Stomach smooth muscle (tissue), 2 donors: ENCODE measurements around the gene LRRTM2.

Experiments
- H3K27ac ChIP-seq: one replicate; pipeline ENCODE4 v1.7.0; 2013; ENCODE audit warnings: mild to moderate bottlenecking, low read length, inconsistent platforms
- H3K27me3 ChIP-seq, 2 donors: one replicate each; pipeline ENCODE4 v1.7.0; 2013; ENCODE audit warnings: low read length in 2 of 2; ENCODE audit not compliant: insufficient read depth in 2 of 2, control insufficient read depth in 1 of 2
- H3K36me3 ChIP-seq, 2 donors: one replicate each; pipeline ENCODE4 v1.7.0; 2013; ENCODE audit warnings: low read length in 2 of 2; ENCODE audit not compliant: control insufficient read depth in 2 of 2, insufficient read depth in 2 of 2
- H3K4me1 ChIP-seq: one replicate; pipeline ENCODE4 v1.7.0; 2013; ENCODE audit warnings: low read length; ENCODE audit not compliant: control insufficient read depth, insufficient read depth
- H3K4me3 ChIP-seq, 2 donors: one replicate each; pipeline ENCODE4 v1.7.0; 2013; ENCODE audit warnings: low read length in 2 of 2
- H3K9ac ChIP-seq, 2 donors: one replicate each; pipeline ENCODE4 v1.7.0; 2013; ENCODE audit warnings: low read length in 2 of 2, mild to moderate bottlenecking in 1 of 2
- H3K9me3 ChIP-seq, 2 donors: one replicate each; pipeline ENCODE4 v1.7.0; 2013; ENCODE audit warnings: low read length in 2 of 2; ENCODE audit not compliant: control insufficient read depth in 2 of 2
- donor health status: healthy.
- donor health status: Pancreatic carcinoma.

Gene LRRTM2

DNA sequence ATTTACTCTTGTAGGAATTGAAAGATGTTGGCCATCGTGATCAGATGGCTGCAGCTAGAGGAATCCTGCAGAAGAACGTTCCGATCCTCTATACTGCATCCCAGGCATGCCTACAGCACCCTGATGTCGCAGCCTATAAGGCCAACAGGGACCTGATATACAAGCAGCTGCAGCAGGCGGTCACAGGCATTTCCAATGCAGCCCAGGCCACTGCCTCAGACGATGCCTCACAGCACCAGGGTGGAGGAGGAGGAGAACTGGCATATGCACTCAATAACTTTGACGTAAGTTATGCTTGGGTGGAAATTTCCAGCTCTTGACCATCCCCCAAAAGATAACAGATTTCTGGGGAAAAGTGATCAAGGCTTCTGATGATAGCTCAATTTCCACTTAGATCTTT, 50.6 kb downstream of the LRRTM2 start:
- no peak overlapping the region for H3K9ac ChIP-seq
- peaks cover 12 to 27% of the 10 kb centered on the region in 2 donors for H3K36me3 ChIP-seq
- no peaks in the 10 kb centered on the region for H3K4me1 ChIP-seq
- no peak overlapping the region for H3K27ac ChIP-seq
- no peaks in the 10 kb centered on the region for H3K9me3 ChIP-seq
- no peak overlapping the region for H3K4me3 ChIP-seq
- H3K27me3 ChIP-seq: no peaks in the 10 kb centered on the region

DNA sequence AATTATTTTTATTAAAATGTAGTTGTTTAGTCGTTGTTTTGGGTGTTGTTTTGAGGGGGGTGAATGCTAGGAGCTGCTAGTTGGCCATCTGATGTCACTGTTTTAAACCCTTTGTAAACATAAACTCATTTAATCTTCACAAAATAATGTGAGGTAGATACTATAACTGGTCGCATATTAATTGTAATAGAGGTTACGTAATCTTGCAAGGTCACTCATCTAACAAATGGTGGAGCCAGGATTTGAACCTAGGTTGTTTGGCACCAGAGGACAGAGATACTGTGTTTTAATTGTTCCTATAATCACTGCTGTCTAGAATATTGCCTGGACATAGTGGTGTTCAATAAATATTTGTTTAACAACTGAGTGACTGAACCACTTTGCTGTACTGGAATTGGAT, 54.4 kb downstream of the LRRTM2 start:
- no peak overlapping the region for H3K9ac ChIP-seq

GRCh38 chr5:138819081-138819480, 56.1 kb downstream of the LRRTM2 start:
- H3K4me3 ChIP-seq: no peak overlapping the region
- no peaks in the 10 kb centered on the region for H3K9me3 ChIP-seq
- H3K4me1 ChIP-seq: no peaks in the 10 kb centered on the region
- no peak overlapping the region for H3K27ac ChIP-seq
- H3K9ac ChIP-seq: no peak overlapping the region
- no peaks in the 10 kb centered on the region for H3K27me3 ChIP-seq
- H3K36me3 ChIP-seq: peaks cover 0 to 13% of the 10 kb centered on the region in 2 donors

More for the DNA sequence above, 54.4 kb downstream of the LRRTM2 start:
- peaks cover 5 to 11% of the 10 kb centered on the region in 2 donors for H3K36me3 ChIP-seq
- H3K27me3 ChIP-seq: no peaks in the 10 kb centered on the region
- H3K4me3 ChIP-seq: no peak overlapping the region
- no peaks in the 10 kb centered on the region for H3K9me3 ChIP-seq
- H3K4me1 ChIP-seq: no peaks in the 10 kb centered on the region
- H3K27ac ChIP-seq: no peak overlapping the region
